Fibroblast of lung (primary cell): ENCODE data around the gene NEK1. TPM values are rescaled to one million over a fixed set of nuclear protein-coding genes. Genes with fewer than 3 reads are reported as not detected.

Source experiments
- DNase-seq, 2 donors: peaks; one replicate each; pipeline versions ENCODE4 v3.0.0 to v3.0.0-alpha.2; 2010; ENCODE audit warnings: low read depth in 2 of 2
- H2AFZ ChIP-seq: 2 replicates; pipeline ENCODE4 v1.5.1; 2012; ENCODE audit warnings: low read length, control low read depth, inconsistent platforms
- H3K27ac ChIP-seq: 2 replicates; pipeline ENCODE4 v1.5.1; 2011; ENCODE audit warnings: low read length, control low read depth; ENCODE audit not compliant: insufficient read depth
- H3K27me3 ChIP-seq: 2 replicates; pipeline ENCODE4 v1.5.1; 2011; ENCODE audit warnings: mild to moderate bottlenecking, low read length; ENCODE audit not compliant: control insufficient read depth, insufficient read depth
- H3K36me3 ChIP-seq: 2 replicates; pipeline ENCODE4 v1.5.1; 2011; ENCODE audit warnings: low read length; ENCODE audit not compliant: control insufficient read depth, insufficient read depth
- H3K4me1 ChIP-seq: 2 replicates; pipeline ENCODE4 v1.5.1; 2011; ENCODE audit warnings: low read length; ENCODE audit not compliant: control insufficient read depth, insufficient read depth; ENCODE audit errors: extremely low read depth
- H3K4me2 ChIP-seq: 2 replicates; pipeline ENCODE4 v1.5.1; 2011; ENCODE audit warnings: low read length, control low read depth; ENCODE audit not compliant: insufficient read depth; ENCODE audit errors: extremely low read depth
- H3K4me3 ChIP-seq, 4 experiments: fragments of 200-600 bp in 1 of 4; sonication (generic) in 1 of 4; replicated peaks in 1 of 4; 2 replicates each; pipeline ENCODE4 v1.5.1; 2011 to 2016; ENCODE audit warnings: low read length in 4 of 4, low read depth in 3 of 4, mild to moderate bottlenecking in 3 of 4, control low read depth in 2 of 4, inconsistent platforms in 1 of 4, mixed read lengths in 1 of 4; ENCODE audit not compliant: insufficient read depth in 1 of 4; ENCODE audit errors: control extremely low read depth in 1 of 4
- H3K79me2 ChIP-seq: 2 replicates; pipeline ENCODE4 v1.5.1; 2012; ENCODE audit warnings: mild to moderate bottlenecking, low read length, inconsistent platforms; ENCODE audit not compliant: control insufficient read depth, insufficient read depth
- H3K9ac ChIP-seq: 2 replicates; pipeline ENCODE4 v1.5.1; 2011; ENCODE audit warnings: mild to moderate bottlenecking, low read length, control low read depth; ENCODE audit not compliant: insufficient read depth
- H3K9me3 ChIP-seq: 2 replicates; pipeline ENCODE4 v1.5.1; 2012; ENCODE audit warnings: low read depth, low read length; ENCODE audit not compliant: control insufficient read depth, insufficient read depth
- H4K20me1 ChIP-seq: 2 replicates; pipeline ENCODE4 v1.5.1; 2011; ENCODE audit warnings: low read length; ENCODE audit not compliant: control insufficient read depth, insufficient read depth; ENCODE audit errors: extremely low read depth
- CTCF ChIP-seq, 2 donors: IDR thresholded peaks in 1 of 2; conservative IDR thresholded peaks in 1 of 2; 1 replicate in 1 of 2; 2 replicates in 1 of 2; pipeline ENCODE4 v1.5.1; 2011 to 2012; ENCODE audit warnings: low read length in 2 of 2, control low read depth in 1 of 2, inconsistent platforms in 1 of 2, low read depth in 1 of 2, mild to moderate bottlenecking in 1 of 2
- EZH2 ChIP-seq: IDR thresholded peaks from 2 replicates; pipeline ENCODE4 v1.5.1; 2012; ENCODE audit warnings: low read length, control low read depth, mild to moderate bottlenecking; ENCODE audit errors: missing control alignments
- polyA plus RNA-seq, 2 donors: library from polyadenylated mRNA; depleted of rRNA in 1 of 2; stranded (reverse) in 1 of 2; unstranded in 1 of 2; fragments of >200 nt; gene quantifications; 2 replicates each; pipeline ENCODE4 v1.2.1, GENCODE V29; 2011 to 2012; ENCODE audit warnings: missing spikeins in 1 of 2
- total RNA-seq: library from RNA; depleted of rRNA; stranded (reverse); fragments of >200 nt; gene quantifications from 2 replicates; pipeline ENCODE4 v1.2.1, GENCODE V29; 2014

NEK1 gene
- total and polyA plus RNA-seq, 2 donors (not counting 1 experiment from before 2014, with no cell fraction given): 8.6 to 17.0 TPM

GRCh38 chr4:169439244-169439643 is 173.1 kb downstream of the NEK1 start:
- H3K79me2 ChIP-seq: no peaks in the 10 kb centered on the region
- H3K36me3 ChIP-seq: no peaks in the 10 kb centered on the region
- H3K9me3 ChIP-seq: no peaks in the 10 kb centered on the region
- H4K20me1 ChIP-seq: no peaks in the 10 kb centered on the region
- no peak overlapping the region for H3K27ac ChIP-seq
- no peak overlapping the region for H3K9ac ChIP-seq
- TF ChIP-seq EZH2 (no peak), CTCF (conservative IDR thresholded peaks at IDR 0.05 in 1 of 2, IDR thresholded peaks at IDR 0.05 in 1 of 2; ENCODE audit: low read depth in 1 of 2, low read length in 2 of 2) (no peak)
- peak; percentile 25 to 60 for DNase-seq
- no peak overlapping the region for H2AFZ ChIP-seq
- H3K27me3 ChIP-seq: no peaks in the 10 kb centered on the region
- no peaks in the 10 kb centered on the region for H3K4me1 ChIP-seq
- no peak overlapping the region for H3K4me3 ChIP-seq
- H3K4me2 ChIP-seq: no peak overlapping the region

GRCh38 chr4:169438057-169438480 is 174.3 kb downstream of the NEK1 start:
- no peaks in the 10 kb centered on the region for H3K27me3 ChIP-seq
- DNase-seq: no peak
- no peak overlapping the region for H3K9ac ChIP-seq
- no peak overlapping the region for H2AFZ ChIP-seq
- no peak overlapping the region for H3K4me3 ChIP-seq
- no peaks in the 10 kb centered on the region for H4K20me1 ChIP-seq
- no peaks in the 10 kb centered on the region for H3K36me3 ChIP-seq
- no peaks in the 10 kb centered on the region for H3K9me3 ChIP-seq
- H3K27ac ChIP-seq: no peak overlapping the region
- H3K4me1 ChIP-seq: no peaks in the 10 kb centered on the region
- no peak overlapping the region for H3K4me2 ChIP-seq
- TF ChIP-seq CTCF (conservative IDR thresholded peaks at IDR 0.05 in 1 of 2, IDR thresholded peaks at IDR 0.05 in 1 of 2; ENCODE audit: low read depth in 1 of 2, low read length in 2 of 2) (no peak), EZH2 (no peak)
- H3K79me2 ChIP-seq: no peaks in the 10 kb centered on the region

GRCh38 chr4:169437299-169438047 is 174.9 kb downstream of the NEK1 start:
- H3K9me3 ChIP-seq: no peaks in the 10 kb centered on the region
- no peak overlapping the region for H3K4me2 ChIP-seq
- no peak overlapping the region for H3K27ac ChIP-seq
- no peak overlapping the region for H3K9ac ChIP-seq
- TF ChIP-seq EZH2 (no peak), CTCF (conservative IDR thresholded peaks at IDR 0.05 in 1 of 2, IDR thresholded peaks at IDR 0.05 in 1 of 2; ENCODE audit: low read depth in 1 of 2, low read length in 2 of 2) (no peak)
- H3K27me3 ChIP-seq: no peaks in the 10 kb centered on the region
- H4K20me1 ChIP-seq: no peaks in the 10 kb centered on the region
- no peaks in the 10 kb centered on the region for H3K36me3 ChIP-seq
- DNase-seq: no peak
- no peaks in the 10 kb centered on the region for H3K4me1 ChIP-seq
- no peaks in the 10 kb centered on the region for H3K79me2 ChIP-seq
- H2AFZ ChIP-seq: no peak overlapping the region
- no peak overlapping the region for H3K4me3 ChIP-seq
